HL-60 (cell line): Measurements from ENCODE around the gene SPATA25.

Source experiments
- GABPA ChIP-seq: IDR thresholded peaks from 2 replicates; pipeline ENCODE4 v1.6.1; 2012; ENCODE audit warnings: low read depth
- POLR2AphosphoS5 ChIP-seq: IDR thresholded peaks from 2 replicates; pipeline ENCODE4 v1.6.1; 2012; ENCODE audit warnings: low read depth
- TF ChIP-seq, protein P1 (sequence below): IDR thresholded peaks from one replicate; pipeline ENCODE4 v1.5.1; 2011; ENCODE audit warnings: low read length, control low read depth, inconsistent platforms; ENCODE audit not compliant: insufficient read depth
- TF ChIP-seq, protein P2 (sequence below): IDR thresholded peaks from 2 replicates; pipeline ENCODE4 v1.6.1; 2012; ENCODE audit warnings: low read depth; ENCODE audit not compliant: insufficient replicate concordance

DNA sequence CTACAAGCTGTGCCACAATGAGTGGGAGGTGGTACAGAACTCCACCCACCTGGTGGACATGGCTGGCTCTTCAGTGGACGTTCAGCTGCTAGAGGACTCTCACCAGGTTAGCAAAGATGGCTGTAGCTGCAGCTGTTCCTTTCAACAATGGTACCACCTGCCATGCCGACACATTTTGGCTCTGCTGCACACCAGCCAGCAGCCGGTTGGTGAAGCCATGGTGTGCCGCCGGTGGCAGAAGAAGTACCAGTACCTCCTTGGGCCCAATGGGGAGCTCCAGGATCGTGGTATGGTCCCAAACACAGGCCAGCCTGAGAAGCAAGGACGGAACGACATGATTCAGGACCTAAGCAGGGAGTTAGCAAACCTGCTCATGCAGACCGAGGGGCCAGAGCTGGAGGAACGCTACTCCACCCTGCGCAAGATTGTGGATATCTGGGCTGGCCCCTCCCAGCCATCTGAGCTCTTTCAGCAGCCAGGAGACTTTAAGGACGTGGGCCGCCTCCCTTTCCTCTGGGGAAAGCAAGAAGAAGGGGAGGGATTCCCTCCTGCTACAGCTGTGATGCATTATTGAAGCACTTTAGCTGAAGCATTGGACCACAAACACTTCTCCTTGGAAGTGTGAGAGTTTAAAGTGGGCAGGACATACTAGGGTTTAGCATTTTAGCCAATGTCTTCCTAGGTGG lies 9.2 kb downstream of the SPATA25 start:
- TF ChIP-seq, protein P1, sequence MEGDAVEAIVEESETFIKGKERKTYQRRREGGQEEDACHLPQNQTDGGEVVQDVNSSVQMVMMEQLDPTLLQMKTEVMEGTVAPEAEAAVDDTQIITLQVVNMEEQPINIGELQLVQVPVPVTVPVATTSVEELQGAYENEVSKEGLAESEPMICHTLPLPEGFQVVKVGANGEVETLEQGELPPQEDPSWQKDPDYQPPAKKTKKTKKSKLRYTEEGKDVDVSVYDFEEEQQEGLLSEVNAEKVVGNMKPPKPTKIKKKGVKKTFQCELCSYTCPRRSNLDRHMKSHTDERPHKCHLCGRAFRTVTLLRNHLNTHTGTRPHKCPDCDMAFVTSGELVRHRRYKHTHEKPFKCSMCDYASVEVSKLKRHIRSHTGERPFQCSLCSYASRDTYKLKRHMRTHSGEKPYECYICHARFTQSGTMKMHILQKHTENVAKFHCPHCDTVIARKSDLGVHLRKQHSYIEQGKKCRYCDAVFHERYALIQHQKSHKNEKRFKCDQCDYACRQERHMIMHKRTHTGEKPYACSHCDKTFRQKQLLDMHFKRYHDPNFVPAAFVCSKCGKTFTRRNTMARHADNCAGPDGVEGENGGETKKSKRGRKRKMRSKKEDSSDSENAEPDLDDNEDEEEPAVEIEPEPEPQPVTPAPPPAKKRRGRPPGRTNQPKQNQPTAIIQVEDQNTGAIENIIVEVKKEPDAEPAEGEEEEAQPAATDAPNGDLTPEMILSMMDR: no peak
- TF ChIP-seq POLR2AphosphoS5 (no peak), GABPA (no peak)
- TF ChIP-seq, protein P2, sequence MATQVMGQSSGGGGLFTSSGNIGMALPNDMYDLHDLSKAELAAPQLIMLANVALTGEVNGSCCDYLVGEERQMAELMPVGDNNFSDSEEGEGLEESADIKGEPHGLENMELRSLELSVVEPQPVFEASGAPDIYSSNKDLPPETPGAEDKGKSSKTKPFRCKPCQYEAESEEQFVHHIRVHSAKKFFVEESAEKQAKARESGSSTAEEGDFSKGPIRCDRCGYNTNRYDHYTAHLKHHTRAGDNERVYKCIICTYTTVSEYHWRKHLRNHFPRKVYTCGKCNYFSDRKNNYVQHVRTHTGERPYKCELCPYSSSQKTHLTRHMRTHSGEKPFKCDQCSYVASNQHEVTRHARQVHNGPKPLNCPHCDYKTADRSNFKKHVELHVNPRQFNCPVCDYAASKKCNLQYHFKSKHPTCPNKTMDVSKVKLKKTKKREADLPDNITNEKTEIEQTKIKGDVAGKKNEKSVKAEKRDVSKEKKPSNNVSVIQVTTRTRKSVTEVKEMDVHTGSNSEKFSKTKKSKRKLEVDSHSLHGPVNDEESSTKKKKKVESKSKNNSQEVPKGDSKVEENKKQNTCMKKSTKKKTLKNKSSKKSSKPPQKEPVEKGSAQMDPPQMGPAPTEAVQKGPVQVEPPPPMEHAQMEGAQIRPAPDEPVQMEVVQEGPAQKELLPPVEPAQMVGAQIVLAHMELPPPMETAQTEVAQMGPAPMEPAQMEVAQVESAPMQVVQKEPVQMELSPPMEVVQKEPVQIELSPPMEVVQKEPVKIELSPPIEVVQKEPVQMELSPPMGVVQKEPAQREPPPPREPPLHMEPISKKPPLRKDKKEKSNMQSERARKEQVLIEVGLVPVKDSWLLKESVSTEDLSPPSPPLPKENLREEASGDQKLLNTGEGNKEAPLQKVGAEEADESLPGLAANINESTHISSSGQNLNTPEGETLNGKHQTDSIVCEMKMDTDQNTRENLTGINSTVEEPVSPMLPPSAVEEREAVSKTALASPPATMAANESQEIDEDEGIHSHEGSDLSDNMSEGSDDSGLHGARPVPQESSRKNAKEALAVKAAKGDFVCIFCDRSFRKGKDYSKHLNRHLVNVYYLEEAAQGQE: no peak
